Left renal pelvis (tissue), 4 donors: Measurements from ENCODE around the gene MEGF11. TPM values are rescaled to one million over a fixed set of nuclear protein-coding genes. Genes with fewer than 3 reads are reported as not detected.

Source experiments
- DNase-seq, 4 donors: peaks; one replicate each; pipeline ENCODE4 v3.0.0-alpha.2; 2013; ENCODE audit warnings: low read depth in 4 of 4, low spot score in 3 of 4
- polyA plus RNA-seq, 4 donors: library from polyadenylated mRNA; unstranded; fragments of 120-200 nt; gene quantifications; one replicate each; pipeline ENCODE4 v1.2.1, GENCODE V29; 2013; ENCODE audit not compliant: insufficient read length in 4 of 4

MEGF11 gene
- polyA plus RNA-seq, 4 donors: 0.44 to 3.1 (median 2.2) TPM

DNA sequence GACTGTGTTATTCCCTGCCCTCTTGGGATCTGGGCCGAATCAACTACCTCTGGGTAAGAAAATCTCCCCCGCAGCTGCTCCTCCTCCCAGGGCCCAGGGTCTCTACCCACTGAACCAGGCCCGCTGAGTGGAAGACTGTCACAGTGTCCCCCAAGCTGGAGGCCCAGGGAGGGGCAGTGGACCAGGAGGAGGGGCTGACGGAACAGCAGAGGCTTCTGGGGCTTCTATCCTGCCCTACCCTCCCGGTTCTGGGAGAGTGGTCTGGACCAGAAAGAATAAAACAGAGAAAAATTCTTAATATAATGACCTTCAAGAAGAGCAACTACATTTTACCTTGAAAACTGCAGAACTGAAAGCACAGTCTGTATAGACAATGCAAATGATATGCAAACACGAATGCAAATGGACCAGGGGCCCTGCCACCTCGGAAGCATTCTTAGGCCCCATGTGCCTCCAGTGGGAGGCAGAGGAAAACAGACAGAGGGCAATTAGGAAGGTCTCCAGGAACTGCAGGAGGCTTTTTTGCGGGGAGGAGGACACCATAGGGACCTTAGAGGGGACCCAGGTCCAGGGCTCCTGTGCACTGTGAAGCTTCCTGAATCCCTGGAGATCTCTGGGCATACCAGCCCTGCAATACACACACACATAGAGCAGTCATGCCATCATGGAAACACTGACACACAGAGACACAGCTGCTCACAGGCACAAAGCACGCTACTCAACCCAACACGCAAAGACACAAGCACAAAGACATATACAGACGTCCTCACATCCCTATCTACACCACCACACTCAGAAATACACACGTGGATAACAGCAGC lies 12.3 kb downstream of the MEGF11 start:
- no peak for DNase-seq

DNA sequence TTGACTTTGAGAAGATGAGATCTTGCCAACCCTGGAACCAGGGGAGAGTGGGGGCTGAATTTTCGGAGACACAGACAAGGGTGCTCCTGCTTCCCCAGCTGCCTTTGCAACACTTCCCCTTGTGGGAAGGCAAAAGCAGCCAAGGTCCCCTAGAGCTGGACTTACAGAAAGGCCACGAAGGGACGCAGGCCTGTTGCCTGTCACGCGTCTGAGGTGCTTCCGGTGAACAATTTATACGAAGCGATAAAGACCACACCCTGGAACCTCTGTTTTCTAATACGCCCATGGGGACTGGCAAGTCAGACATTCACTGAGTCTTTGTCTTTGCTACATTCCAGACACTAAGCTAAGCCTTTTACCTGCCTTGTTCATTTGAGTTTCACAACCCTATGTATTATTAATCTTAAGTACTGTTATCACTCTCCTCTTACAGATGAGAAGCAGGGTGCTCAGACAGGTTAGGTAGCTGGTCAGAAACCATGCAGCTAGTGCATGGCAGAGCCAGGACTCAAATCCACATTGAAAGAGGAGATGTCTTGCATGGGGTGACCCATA lies 13.2 kb downstream of the MEGF11 start:
- DNase-seq: no peak

GRCh38 chr15:66239514-66239913 lies 14.0 kb downstream of the MEGF11 start:
- DNase-seq: no peak

DNA sequence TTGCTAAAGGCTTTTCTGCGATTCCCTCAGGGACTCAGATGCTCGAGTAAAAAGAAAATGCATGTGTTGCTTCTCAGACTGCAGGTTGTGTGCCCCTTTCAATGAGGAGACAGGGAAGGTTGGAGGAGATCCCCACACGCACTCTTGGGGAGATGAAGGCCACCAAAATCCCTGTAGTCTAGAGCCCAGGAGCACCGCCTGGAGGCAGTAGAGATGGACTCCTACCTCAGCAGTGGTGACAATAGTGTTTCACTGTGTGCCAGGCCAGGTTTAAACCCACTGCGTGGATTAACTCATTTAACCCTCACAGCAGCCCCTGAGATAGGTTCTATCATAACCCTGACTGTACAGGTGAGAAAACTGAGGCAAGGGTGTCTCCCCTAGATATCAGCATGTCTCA lies 15.2 kb downstream of the MEGF11 start:
- no peak for DNase-seq

DNA sequence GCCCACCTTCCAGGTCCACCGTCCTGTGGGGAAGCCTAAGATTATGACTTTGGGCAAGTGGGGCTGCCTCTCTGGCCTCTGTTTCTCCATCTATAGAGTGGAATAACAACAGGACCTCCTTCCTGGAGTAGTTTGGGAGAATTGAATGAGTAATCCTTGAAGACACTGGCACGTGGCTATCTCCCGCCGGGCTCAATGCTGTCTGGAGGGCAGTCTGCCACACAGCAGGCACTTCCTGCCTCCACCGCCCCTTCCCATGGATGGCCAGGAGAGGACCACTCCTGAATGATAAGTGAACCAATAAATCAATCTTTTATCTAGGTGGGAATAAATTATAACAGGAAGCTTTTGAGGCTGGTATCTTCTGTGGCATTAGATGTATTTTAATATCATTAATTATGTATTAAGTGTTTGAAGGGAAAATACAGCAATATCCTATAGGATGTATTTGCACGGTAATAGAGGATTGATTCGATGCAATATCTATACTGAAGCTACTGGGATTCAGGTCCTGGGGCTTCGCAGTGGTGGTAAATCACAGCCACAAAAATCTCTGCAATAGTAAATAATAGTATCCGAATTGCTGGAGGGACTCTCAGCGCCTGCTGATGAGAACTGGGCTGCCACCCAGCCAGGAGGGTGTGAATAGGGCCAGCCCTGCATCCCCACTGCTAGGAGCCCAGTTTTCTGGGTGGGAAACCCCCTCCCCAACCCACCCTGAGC lies 15.9 kb downstream of the MEGF11 start:
- DNase-seq: no peak

DNA sequence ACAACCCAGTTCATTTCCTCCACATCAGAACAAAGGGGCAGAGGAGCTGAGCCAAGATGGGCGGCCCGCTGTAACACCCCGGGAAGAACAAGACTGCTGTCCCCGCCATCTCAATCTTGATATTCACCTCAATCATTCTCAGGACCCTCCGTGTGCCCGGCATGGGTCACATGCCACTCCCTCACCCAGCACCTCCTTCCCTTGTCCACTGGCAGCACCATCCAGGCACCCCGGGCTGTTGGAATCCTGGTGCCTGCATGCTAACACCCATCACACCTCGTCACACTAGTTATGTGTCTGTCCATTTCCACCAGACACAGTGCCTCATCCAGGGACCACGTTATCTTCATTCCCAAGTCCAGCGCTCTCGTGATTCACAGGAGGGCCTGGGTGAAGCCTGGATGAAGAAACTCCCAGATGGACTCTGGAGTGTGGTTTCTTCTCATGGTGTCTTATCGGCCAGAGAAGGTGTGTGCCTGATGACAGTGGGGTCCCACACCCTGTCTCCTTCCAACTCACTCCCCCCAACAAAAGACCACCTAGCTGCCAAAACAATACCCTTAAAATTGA lies 16.7 kb downstream of the MEGF11 start:
- no peak for DNase-seq

- DNase-seq: no peak
Measured at GRCh38 chr15:66235866-66236265, 17.7 kb downstream of the MEGF11 start.

GRCh38 chr15:66234798-66235197 lies 18.8 kb downstream of the MEGF11 start:
- DNase-seq: no peak

GRCh38 chr15:66233487-66234415 lies 19.8 kb downstream of the MEGF11 start:
- no peak for DNase-seq

GRCh38 chr15:66232267-66232625 lies 21.3 kb downstream of the MEGF11 start:
- no peak for DNase-seq

- no peak for DNase-seq
Measured at GRCh38 chr15:66231394-66232266, 21.9 kb downstream of the MEGF11 start.

DNA sequence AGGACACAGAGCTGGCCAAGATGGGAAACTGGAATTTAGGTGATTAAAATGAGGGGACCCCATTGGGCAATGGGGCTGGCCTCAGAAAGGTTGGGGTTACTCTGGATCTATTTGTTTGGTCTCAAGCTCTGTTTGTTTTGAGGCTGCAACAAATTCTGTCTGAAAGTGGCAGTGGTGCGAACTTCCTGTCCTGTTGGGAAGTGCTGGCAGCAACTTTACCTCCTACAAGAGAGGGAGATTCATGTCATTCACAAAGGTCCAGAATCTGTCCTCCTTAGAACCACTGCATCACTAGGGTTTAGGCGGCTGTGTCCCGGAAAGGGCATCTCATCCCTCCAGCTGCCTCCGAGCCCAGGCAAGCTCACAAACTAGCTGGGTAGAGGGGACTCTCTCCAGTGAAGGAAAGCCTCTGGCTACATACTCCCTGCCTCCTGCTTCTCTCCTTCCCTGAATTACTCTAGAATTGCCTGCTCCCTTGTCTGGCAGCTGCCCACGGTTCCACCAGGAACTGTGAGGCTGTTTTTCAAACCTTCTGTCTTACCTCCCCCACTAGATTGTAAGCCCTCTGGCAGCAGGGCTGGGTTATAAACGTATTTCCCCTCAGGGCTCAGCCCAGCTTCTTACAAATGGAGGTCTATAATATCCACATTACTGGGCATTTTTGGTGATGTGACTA lies 23.6 kb downstream of the MEGF11 start:
- DNase-seq: no peak

DNA sequence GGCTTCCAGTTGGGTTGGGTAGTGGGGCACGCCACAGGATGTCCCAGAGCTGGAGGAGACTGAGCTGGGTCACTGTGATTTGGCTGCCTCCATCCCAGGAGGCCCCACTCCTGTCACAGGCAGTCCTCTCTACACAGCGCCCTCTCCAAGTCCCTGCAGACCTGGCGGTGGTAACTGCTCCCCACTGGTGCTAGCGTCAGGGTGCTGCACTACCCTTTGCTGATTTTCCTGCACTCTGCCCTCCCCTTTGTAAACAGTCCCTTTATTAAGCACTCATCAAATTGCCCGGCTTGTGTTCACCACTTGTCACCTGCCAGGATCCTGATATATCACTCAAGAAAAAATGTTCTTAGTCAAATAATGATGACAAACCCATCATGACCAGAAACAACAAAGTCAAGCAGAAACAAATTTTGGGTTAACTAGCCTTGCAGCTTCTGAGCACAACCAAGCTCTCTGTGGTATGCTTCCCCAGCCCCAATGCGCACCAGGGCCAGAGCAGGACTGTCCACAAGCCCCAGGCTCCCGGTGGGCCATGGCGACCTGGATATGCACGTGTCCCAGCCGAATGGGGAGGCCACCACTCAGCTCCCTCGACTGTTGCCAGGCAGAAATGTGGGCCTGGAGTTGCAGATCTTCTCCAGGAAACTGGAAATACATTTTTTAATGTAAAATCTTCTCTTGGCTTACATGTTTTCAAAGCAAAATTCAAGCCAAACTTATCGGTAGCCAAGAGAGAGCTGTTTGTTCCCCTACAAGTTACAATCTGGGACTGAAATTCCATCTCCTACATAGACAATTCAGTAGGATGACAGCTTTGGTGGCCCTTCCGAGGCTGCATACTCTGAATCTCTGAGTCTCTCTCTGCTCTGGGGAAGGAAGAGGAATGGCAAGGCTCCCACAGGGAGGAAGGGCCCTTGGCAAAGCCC lies 24.5 kb downstream of the MEGF11 start:
- no peak for DNase-seq

DNA sequence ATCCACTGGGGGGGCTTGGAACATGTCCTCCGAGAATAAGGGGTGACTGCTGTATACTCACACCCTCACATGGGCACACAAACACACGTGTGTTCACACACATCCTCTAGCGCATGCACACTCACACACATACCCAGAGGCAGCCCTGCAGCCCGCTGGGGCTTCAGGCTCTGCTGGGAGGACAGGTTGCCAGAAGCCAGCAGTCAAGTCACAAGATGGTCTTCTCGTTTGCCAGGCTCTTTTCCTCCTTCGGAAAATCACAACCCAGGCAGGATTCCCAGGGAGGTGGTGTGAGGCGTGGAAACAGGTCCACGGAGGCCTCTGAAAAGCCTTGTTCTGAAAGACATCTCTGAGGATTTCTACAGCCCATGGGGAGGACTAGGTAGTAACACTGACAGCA lies 26.8 kb downstream of the MEGF11 start:
- no peak for DNase-seq

- DNase-seq: no peak
Measured at GRCh38 chr15:66225656-66226274, 27.8 kb downstream of the MEGF11 start.

- no peak for DNase-seq
Measured at GRCh38 chr15:66224946-66225345, 28.6 kb downstream of the MEGF11 start.
